ENCODE results near the gene NUSAP1.

DNA sequence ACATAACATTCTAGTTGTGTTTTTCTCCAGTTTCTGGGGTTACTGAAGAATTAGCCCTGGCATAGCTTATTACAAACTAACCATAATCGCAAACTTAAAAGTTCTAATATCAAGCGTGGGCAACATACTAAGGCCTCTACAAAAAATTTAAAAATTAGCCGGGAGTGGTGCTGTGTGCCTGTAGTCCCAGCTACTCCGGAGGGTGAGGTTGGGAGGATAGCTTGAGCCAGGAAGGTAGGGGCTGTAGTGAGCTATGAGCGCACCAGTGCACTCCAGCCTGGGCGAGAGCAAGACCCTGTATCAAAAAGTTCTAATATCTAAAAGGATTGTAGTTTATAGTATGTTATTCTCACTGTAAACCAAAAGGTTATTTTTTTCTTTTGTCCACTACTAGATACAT, 1.4 kb upstream of the NUSAP1 start:
- TF ChIP-seq, protein P1, sequence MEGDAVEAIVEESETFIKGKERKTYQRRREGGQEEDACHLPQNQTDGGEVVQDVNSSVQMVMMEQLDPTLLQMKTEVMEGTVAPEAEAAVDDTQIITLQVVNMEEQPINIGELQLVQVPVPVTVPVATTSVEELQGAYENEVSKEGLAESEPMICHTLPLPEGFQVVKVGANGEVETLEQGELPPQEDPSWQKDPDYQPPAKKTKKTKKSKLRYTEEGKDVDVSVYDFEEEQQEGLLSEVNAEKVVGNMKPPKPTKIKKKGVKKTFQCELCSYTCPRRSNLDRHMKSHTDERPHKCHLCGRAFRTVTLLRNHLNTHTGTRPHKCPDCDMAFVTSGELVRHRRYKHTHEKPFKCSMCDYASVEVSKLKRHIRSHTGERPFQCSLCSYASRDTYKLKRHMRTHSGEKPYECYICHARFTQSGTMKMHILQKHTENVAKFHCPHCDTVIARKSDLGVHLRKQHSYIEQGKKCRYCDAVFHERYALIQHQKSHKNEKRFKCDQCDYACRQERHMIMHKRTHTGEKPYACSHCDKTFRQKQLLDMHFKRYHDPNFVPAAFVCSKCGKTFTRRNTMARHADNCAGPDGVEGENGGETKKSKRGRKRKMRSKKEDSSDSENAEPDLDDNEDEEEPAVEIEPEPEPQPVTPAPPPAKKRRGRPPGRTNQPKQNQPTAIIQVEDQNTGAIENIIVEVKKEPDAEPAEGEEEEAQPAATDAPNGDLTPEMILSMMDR (conservative IDR thresholded peaks at IDR 0.05; ENCODE audit: low read depth, low read length) = no peak
- no peak for TF ChIP-seq EZH2 (IDR thresholded peaks at IDR 0.05; ENCODE audit: borderline replicate concordance, low read depth, low read length, poor library complexity, severe bottlenecking)
